ENCODE measurements around the gene TMEM63A. TPM values are rescaled to one million over a fixed set of nuclear protein-coding genes. Genes with fewer than 3 reads are reported as not detected.

The TMEM63A gene
- total and polyA plus RNA-seq, 2 of the 13 experiments (the other 11 are each of a cell fraction or from before 2014, with no cell fraction given): 23.9 to 53.3 TPM

- ATAC-seq (no peak), DNase-seq (ENCODE audit: low spot score) (no peak), FAIRE-seq (no peak)
- Histone ChIP-seq H4K20me1 (ENCODE audit: insufficient read depth, low read length) (no peaks in the 10 kb centered on the region), H3K36me3 (replicated peaks in 1 of 2; ENCODE audit: control insufficient read depth in 1 of 2, insufficient read depth in 2 of 2, low read length in 2 of 2) (peaks cover 19 to 61% of the 10 kb centered on the region in 2 experiments), H3K27me3 (ENCODE audit: control insufficient read depth in 1 of 2, insufficient read depth in 2 of 2, low read length in 2 of 2) (no peaks in the 10 kb centered on the region), H3K4me3 (replicated peaks in 1 of 3; ENCODE audit: insufficient read depth in 1 of 3, low read depth in 2 of 3, low read length in 3 of 3) (no peak overlapping the region), H3K79me2 (ENCODE audit: insufficient read depth, low read length) (no peaks in the 10 kb centered on the region), H3K9me3 (ENCODE audit: low read length) (no peaks in the 10 kb centered on the region; the same call in 1 of the 2 replicates), H2AFZ (ENCODE audit: low read length) (no peak overlapping the region), H3K4me1 (ENCODE audit: insufficient read depth, low read length) (peaks cover 17% of the 10 kb centered on the region), H3K9ac (ENCODE audit: insufficient read depth, low read depth, low read length) (no peak overlapping the region), H3K4me2 (ENCODE audit: low read depth, low read length) (no peak overlapping the region), H3K27ac (ENCODE audit: extremely low read length, insufficient read depth, low read length) (no peak overlapping the region)
- BruUV-seq (replicated peaks): no TSS peak
- in situ Hi-C loops (cut with HindIII; ENCODE audit: extremely low pct_ligation_motif_present, low pct_unique_long_range_greater_than_20kb): no loop called here
- 97% methylated on average over 8 of the region's 10 CpGs for WGBS (ENCODE audit: low lambda C conversion rate)
- ChIA-PET POLR2A (no interaction called here), CTCF (ENCODE audit: low intra/inter-chr PET ratio, low total read pairs) (no interaction called here)
- TF ChIP-seq MAFK (conservative IDR thresholded peaks at IDR 0.05 in 1 of 2, IDR thresholded peaks at IDR 0.05 in 1 of 2; ENCODE audit: low read length in 2 of 2) (peak; percentile 21 to 25; a peak in 1 of 4 replicates), KAT2B (IDR thresholded peaks at IDR 0.05; ENCODE audit: borderline replicate concordance, low read depth, low read length) (no peak)
- intact Hi-C loops (cut with micrococcal nuclease; ENCODE audit: unreplicated experiment): no loop called here
Observed at GRCh38 chr1:225855503-225856300, 26.5 kb downstream of the TMEM63A start.

- no peak overlapping the region for H3K27ac ChIP-seq (ENCODE audit: extremely low read length, insufficient read depth, low read length)
- no peak overlapping the region for H3K4me3 ChIP-seq (replicated peaks in 1 of 3; ENCODE audit: insufficient read depth in 1 of 3, low read depth in 2 of 3, low read length in 3 of 3)
- H3K9me3 ChIP-seq (ENCODE audit: low read length): peaks cover 5% of the 10 kb centered on the region; the same call in 1 of the 2 replicates
- ChIA-PET CTCF (ENCODE audit: low intra/inter-chr PET ratio, low total read pairs) (no interaction called here), POLR2A (no interaction called here)
- BruUV-seq (replicated peaks): no TSS peak
- ATAC-seq (no peak), FAIRE-seq (no peak), DNase-seq (ENCODE audit: low spot score) (no peak)
- H3K79me2 ChIP-seq (ENCODE audit: insufficient read depth, low read length): no peaks in the 10 kb centered on the region
- in situ Hi-C loops (cut with HindIII; ENCODE audit: extremely low pct_ligation_motif_present, low pct_unique_long_range_greater_than_20kb): no loop called here
- H3K4me2 ChIP-seq (ENCODE audit: low read depth, low read length): no peak overlapping the region
- peaks cover 17% of the 10 kb centered on the region for H3K4me1 ChIP-seq (ENCODE audit: insufficient read depth, low read length)
- no peak for TF ChIP-seq STAG1 (CRISPR knock-in tag; IDR thresholded peaks at IDR 0.05)
- TF ChIP-seq, protein P1, sequence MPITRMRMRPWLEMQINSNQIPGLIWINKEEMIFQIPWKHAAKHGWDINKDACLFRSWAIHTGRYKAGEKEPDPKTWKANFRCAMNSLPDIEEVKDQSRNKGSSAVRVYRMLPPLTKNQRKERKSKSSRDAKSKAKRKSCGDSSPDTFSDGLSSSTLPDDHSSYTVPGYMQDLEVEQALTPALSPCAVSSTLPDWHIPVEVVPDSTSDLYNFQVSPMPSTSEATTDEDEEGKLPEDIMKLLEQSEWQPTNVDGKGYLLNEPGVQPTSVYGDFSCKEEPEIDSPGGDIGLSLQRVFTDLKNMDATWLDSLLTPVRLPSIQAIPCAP (CRISPR knock-in tag; IDR thresholded peaks at IDR 0.05; ENCODE audit: low read depth): no peak
- no peak for TF ChIP-seq MBNL3 (CRISPR knock-in tag; conservative IDR thresholded peaks at IDR 0.05)
- TF ChIP-seq AGO2 (optimal IDR thresholded peaks at IDR 0.05; ENCODE audit: low read depth, low read length): peak; percentile 20
- TF ChIP-seq ERF (CRISPR knock-in tag; IDR thresholded peaks at IDR 0.05): no peak
- no peaks in the 10 kb centered on the region for H4K20me1 ChIP-seq (ENCODE audit: insufficient read depth, low read length)
- intact Hi-C loops (cut with micrococcal nuclease; ENCODE audit: unreplicated experiment): no loop called here
- WGBS (ENCODE audit: low lambda C conversion rate): 88% methylated on average over 4 of the region's 12 CpGs
- H3K9ac ChIP-seq (ENCODE audit: insufficient read depth, low read depth, low read length): no peak overlapping the region
- H3K27me3 ChIP-seq (ENCODE audit: control insufficient read depth in 1 of 2, insufficient read depth in 2 of 2, low read length in 2 of 2): no peaks in the 10 kb centered on the region
- H2AFZ ChIP-seq (ENCODE audit: low read length): no peak overlapping the region
- H3K36me3 ChIP-seq (replicated peaks in 1 of 2; ENCODE audit: control insufficient read depth in 1 of 2, insufficient read depth in 2 of 2, low read length in 2 of 2): peaks cover 13 to 51% of the 10 kb centered on the region in 2 experiments
Observed at GRCh38 chr1:225853441-225853840, 28.7 kb downstream of the TMEM63A start.

Data from HepG2 (cell line).